ENCODE results near the gene MAML2. TPM values are rescaled to one million over a fixed set of nuclear protein-coding genes. Genes with fewer than 3 reads are reported as not detected.

The MAML2 gene
- total and polyA plus RNA-seq, 9 of the 15 experiments (the other 6 are each of a cell fraction or from before 2014, with no cell fraction given) = 0.79 to 6.8 (median 4.8) TPM

DNA sequence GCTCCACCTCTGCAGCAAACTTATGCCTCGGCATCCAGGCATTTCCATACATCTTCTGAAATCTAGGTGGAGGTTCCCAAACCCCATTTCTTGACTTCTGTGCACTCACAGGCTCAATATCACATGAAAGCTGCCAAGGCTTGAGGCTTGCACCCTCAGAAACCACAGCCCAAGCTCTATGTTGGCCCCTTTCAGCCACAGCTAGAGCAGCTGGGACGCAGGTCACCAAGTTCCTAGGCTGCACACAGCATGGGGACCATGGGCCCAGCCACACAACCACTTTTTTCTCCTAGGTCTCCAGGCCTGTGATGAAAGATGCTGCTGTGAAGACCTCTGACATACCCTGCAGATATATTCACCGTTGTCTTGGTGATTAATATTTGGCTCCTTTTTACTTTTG is 394.4 kb downstream of the MAML2 start (continued):
- TF ChIP-seq ZFP1 (CRISPR knock-in tag; IDR thresholded peaks at IDR 0.05) = no peak
- TF ChIP-seq, protein P1, sequence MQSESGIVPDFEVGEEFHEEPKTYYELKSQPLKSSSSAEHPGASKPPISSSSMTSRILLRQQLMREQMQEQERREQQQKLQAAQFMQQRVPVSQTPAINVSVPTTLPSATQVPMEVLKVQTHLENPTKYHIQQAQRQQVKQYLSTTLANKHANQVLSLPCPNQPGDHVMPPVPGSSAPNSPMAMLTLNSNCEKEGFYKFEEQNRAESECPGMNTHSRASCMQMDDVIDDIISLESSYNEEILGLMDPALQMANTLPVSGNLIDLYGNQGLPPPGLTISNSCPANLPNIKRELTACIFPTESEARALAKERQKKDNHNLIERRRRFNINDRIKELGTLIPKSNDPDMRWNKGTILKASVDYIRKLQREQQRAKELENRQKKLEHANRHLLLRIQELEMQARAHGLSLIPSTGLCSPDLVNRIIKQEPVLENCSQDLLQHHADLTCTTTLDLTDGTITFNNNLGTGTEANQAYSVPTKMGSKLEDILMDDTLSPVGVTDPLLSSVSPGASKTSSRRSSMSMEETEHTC (IDR thresholded peaks at IDR 0.05) = no peak
- no peak for TF ChIP-seq ZNF408 (CRISPR knock-in tag; IDR thresholded peaks at IDR 0.05; ENCODE audit: low read depth)

DNA sequence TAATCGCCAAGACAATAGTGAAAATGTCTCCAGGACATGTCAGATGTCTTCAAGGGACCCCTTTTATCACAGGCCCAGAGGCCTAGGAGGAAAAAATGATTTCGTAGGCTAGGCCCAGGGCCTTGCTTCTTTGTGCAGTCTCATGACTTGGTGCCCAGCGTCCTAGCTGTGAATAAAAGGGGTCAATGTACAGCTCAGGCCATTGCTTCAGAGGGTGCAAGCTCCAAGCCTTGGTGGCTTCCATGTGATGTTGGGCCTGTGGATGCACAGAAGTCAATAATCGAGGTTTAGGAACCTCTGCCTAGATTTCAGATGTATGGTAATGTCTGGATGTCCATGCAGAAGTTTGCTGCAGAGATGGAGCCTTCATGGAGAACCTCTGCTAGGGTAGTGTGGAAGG is 398.4 kb downstream of the MAML2 start:
- in situ Hi-C loops (cut with MboI) (no loop called here), intact Hi-C loops (cut with micrococcal nuclease) (no loop called here)
- Histone ChIP-seq H3K9ac (ENCODE audit: insufficient read depth in 1 of 2, low read depth in 2 of 2, low read length in 2 of 2) (no peak overlapping the region), H3K9me3 (replicated peaks; ENCODE audit: control insufficient read depth, insufficient read depth, low read depth, low read length) (peaks cover 9% of the 10 kb centered on the region; the same call in 1 of the 2 replicates), H3K27me3 (ENCODE audit: control insufficient read depth in 2 of 2, insufficient read depth in 2 of 2, low read length in 2 of 2) (no peaks in the 10 kb centered on the region), H3K27ac (ENCODE audit: extremely low read depth, low read depth, low read length) (no peak overlapping the region), H3K4me1 (replicated peaks in 1 of 2; ENCODE audit: control insufficient read depth in 2 of 2, insufficient read depth in 2 of 2, low read length in 2 of 2) (no peaks in the 10 kb centered on the region), H3K79me2 (ENCODE audit: control insufficient read depth, insufficient read depth, low read length) (no peaks in the 10 kb centered on the region), H3K4me3 (no peak overlapping the region), H3K9me1 (ENCODE audit: control insufficient read depth, insufficient read depth, low read length) (no peaks in the 10 kb centered on the region), H4K20me1 (replicated peaks; ENCODE audit: control insufficient read depth, insufficient read depth, low read length) (no peaks in the 10 kb centered on the region), H3K36me3 (ENCODE audit: control insufficient read depth, insufficient read depth, low read length) (no peaks in the 10 kb centered on the region), H3K4me2 (ENCODE audit: insufficient read depth, low read length) (no peak overlapping the region), H2AFZ (ENCODE audit: low read depth, low read length) (no peak overlapping the region)
- TF ChIP-seq CBFA2T3 (IDR thresholded peaks at IDR 0.05) = no peak
- TF ChIP-seq TRIM28 (IDR thresholded peaks at IDR 0.05) = peak; percentile 65; the same call in 1 of the 2 replicates
- TF ChIP-seq, protein P1 (IDR thresholded peaks at IDR 0.05) = no peak
- TF ChIP-seq, protein P2, sequence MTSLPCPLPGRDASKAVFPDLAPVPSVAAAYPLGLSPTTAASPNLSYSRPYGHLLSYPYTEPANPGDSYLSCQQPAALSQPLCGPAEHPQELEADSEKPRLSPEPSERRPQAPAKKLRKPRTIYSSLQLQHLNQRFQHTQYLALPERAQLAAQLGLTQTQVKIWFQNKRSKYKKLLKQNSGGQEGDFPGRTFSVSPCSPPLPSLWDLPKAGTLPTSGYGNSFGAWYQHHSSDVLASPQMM (CRISPR knock-in tag; IDR thresholded peaks at IDR 0.05) = no peak
- TF ChIP-seq, protein P3, sequence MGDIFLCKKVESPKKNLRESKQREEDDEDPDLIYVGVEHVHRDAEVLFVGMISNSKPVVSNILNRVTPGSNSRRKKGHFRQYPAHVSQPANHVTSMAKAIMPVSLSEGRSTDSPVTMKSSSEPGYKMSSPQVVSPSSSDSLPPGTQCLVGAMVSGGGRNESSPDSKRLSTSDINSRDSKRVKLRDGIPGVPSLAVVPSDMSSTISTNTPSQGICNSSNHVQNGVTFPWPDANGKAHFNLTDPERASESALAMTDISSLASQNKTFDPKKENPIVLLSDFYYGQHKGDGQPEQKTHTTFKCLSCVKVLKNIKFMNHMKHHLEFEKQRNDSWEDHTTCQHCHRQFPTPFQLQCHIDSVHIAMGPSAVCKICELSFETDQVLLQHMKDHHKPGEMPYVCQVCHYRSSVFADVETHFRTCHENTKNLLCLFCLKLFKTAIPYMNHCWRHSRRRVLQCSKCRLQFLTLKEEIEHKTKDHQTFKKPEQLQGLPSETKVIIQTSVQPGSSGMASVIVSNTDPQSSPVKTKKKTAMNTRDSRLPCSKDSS (IDR thresholded peaks at IDR 0.05; ENCODE audit: low read depth, partially characterized antibody) = peak; percentile 62
- TF ChIP-seq CBX3 (IDR thresholded peaks at IDR 0.05; ENCODE audit: borderline replicate concordance in 1 of 2, low read length in 2 of 2) = peak in 1 of 2 experiments; percentile 36; a peak in 1 of 3 replicates
- TF ChIP-seq ZFP36 (IDR thresholded peaks at IDR 0.05; ENCODE audit: low read depth, low read length, partially characterized antibody) = peak; percentile 69
- TF ChIP-seq RBM14 (IDR thresholded peaks at IDR 0.05; ENCODE audit: borderline replicate concordance, insufficient read depth, low read depth, low read length) = no peak
- FAIRE-seq = no peak
- DNase-seq (ENCODE audit: extremely low read depth in 1 of 4, low spot score in 3 of 4) = no peak
- no TSS peak for BruUV-seq (replicated peaks)
- ChIA-PET POLR2A (interaction anchor here (0.9 kb wide), 1 partner anchor 41 kb away, joined by 3 read pairs; no protein-coding TSS in a partner anchor), CTCF (ENCODE audit: low intra/inter-chr PET ratio) (no interaction called here)
- ATAC-seq = no peak
- 12% methylated on average over 4 of the region's 4 CpGs for WGBS (ENCODE audit: insufficient coverage, low coverage, missing lambda C conversion rate)

All from K562 (cell line).